ENCODE measurements around the gene LRRC74A. TPM values are rescaled to one million over a fixed set of nuclear protein-coding genes. Genes with fewer than 3 reads are reported as not detected.
A peak's percentile ranks its signal among the peaks of the same experiment; 100 is the strongest.

LRRC74A gene
- total and polyA plus RNA-seq, 2 of the 4 experiments (the other 2 are of a cell fraction), result not detected

GRCh38 chr14:76792422-76792821, 33.8 kb upstream of the LRRC74A start:
- DNase-seq (no peak), ATAC-seq (ENCODE audit: low read depth) (peak; percentile 32; the same call in 1 of the 2 replicates)
- no peak overlapping the region for H4K5ac ChIP-seq (ENCODE audit: low read depth, low read length)
- no peak overlapping the region for H3K4me3 ChIP-seq (ENCODE audit: insufficient read depth, low read depth, low read length)
- H4K20me1 ChIP-seq (ENCODE audit: insufficient read depth, low read length), result no peaks in the 10 kb centered on the region
- no peak overlapping the region for H4K8ac ChIP-seq (ENCODE audit: low read depth in 2 of 2, low read length in 2 of 2)
- dilution Hi-C loops (cut with HindIII; ENCODE audit: low sequenced_read_pairs, unreplicated experiment) (no loop called here), in situ Hi-C loops (cut with MboI; ENCODE audit: low sequenced_read_pairs) (no loop called here), intact Hi-C loops (cut with micrococcal nuclease) (no loop called here)
- H2AK5ac ChIP-seq (ENCODE audit: low read depth, low read length), result no peak overlapping the region
- ChIA-PET CTCF (no interaction called here), POLR2A (ENCODE audit: unreplicated experiment) (no interaction called here)
- no peak overlapping the region for H3K9ac ChIP-seq (ENCODE audit: low read depth, low read length)
- no peak overlapping the region for H2BK20ac ChIP-seq (ENCODE audit: low read depth, low read length)
- H3K79me1 ChIP-seq (ENCODE audit: low read depth in 1 of 2, low read length in 2 of 2), result no peaks in the 10 kb centered on the region
- no peak overlapping the region for H3K14ac ChIP-seq (replicated peaks; ENCODE audit: low read depth, low read length)
- BruUV-seq (replicated peaks), result no TSS peak
- H3K36me3 ChIP-seq (ENCODE audit: control insufficient read depth, insufficient read depth, low read length), result peaks cover 22% of the 10 kb centered on the region
- WGBS, 2 experiments (ENCODE audit: extremely low coverage in 2 of 2, insufficient read length in 1 of 2), result no CpG with 5 or more reads among the region's 2 CpGs
- no peak overlapping the region for H2BK5ac ChIP-seq (ENCODE audit: low read depth, low read length, poor library complexity, severe bottlenecking)
- H2AFZ ChIP-seq (replicated peaks; ENCODE audit: low read length, poor library complexity), result no peak overlapping the region
- no peaks in the 10 kb centered on the region; the same call in 1 of the 2 replicates for H3K9me1 ChIP-seq (ENCODE audit: insufficient read depth, low read length)
- no peak overlapping the region for H3K56ac ChIP-seq (ENCODE audit: extremely low read depth, insufficient read depth, low read length)
- H3K23ac ChIP-seq (ENCODE audit: low read depth, low read length), result no peak overlapping the region
- no peak overlapping the region for H2BK15ac ChIP-seq (ENCODE audit: low read depth, low read length)
- no peak overlapping the region for H3K4ac ChIP-seq (ENCODE audit: low read depth, low read length)
- no peak for TF ChIP-seq MAZ (IDR thresholded peaks at IDR 0.05; ENCODE audit: borderline replicate concordance, low read depth, low read length)
- peak; percentile 92 for TF ChIP-seq CEBPB (IDR thresholded peaks at IDR 0.05; ENCODE audit: low read depth, low read length)
- H2AK9ac ChIP-seq (replicated peaks; ENCODE audit: low read depth, low read length, poor library complexity), result no peak overlapping the region
- H3K27me3 ChIP-seq (ENCODE audit: control insufficient read depth, insufficient read depth, low read length), result no peaks in the 10 kb centered on the region
- H2BK120ac ChIP-seq (ENCODE audit: low read depth, low read length), result no peak overlapping the region
- H4K91ac ChIP-seq (ENCODE audit: insufficient read depth, low read depth, low read length), result no peak overlapping the region
- H3K27ac ChIP-seq (ENCODE audit: insufficient read depth, low read length), result no peak overlapping the region
- no peaks in the 10 kb centered on the region for H3K9me3 ChIP-seq (ENCODE audit: control insufficient read depth, insufficient read depth, low read length)
- H3K4me1 ChIP-seq (ENCODE audit: control insufficient read depth, insufficient read depth, low read length), result no peaks in the 10 kb centered on the region
- H3K4me2 ChIP-seq (ENCODE audit: low read depth, low read length), result no peak overlapping the region
- no peak overlapping the region for H3K18ac ChIP-seq (ENCODE audit: low read depth, low read length)

Measured in IMR-90 (cell line).